Esophagus squamous epithelium (tissue), 4 donors: ENCODE measurements around the gene HINT1.

Experiments used
- CTCF ChIP-seq, 6 experiments: fragments of 450-650 bp in 4 of 6; fragments of 200-600 bp in 2 of 6; sonication (generic) in 2 of 6; IDR thresholded peaks; one replicate each; pipeline ENCODE4 v1.5.1; 2016 to 2019; ENCODE audit warnings: antibody characterized with exemption in 6 of 6, mild to moderate bottlenecking in 4 of 6, moderate library complexity in 4 of 6
- POLR2A ChIP-seq, 4 donors: fragments of 450-650 bp; IDR thresholded peaks; one replicate each; pipeline ENCODE4 v1.6.1; 2017; ENCODE audit warnings: antibody characterized with exemption in 4 of 4, mild to moderate bottlenecking in 4 of 4, moderate library complexity in 3 of 4

- TF ChIP-seq CTCF (IDR thresholded peaks at IDR 0.05), result no peak
- no peak for TF ChIP-seq POLR2A (IDR thresholded peaks at IDR 0.05)
Observed at GRCh38 chr5:131209506-131210150, 44.6 kb upstream of the HINT1 start.
